ENCODE data around the gene RAB38.

The RAB38 gene

DNA sequence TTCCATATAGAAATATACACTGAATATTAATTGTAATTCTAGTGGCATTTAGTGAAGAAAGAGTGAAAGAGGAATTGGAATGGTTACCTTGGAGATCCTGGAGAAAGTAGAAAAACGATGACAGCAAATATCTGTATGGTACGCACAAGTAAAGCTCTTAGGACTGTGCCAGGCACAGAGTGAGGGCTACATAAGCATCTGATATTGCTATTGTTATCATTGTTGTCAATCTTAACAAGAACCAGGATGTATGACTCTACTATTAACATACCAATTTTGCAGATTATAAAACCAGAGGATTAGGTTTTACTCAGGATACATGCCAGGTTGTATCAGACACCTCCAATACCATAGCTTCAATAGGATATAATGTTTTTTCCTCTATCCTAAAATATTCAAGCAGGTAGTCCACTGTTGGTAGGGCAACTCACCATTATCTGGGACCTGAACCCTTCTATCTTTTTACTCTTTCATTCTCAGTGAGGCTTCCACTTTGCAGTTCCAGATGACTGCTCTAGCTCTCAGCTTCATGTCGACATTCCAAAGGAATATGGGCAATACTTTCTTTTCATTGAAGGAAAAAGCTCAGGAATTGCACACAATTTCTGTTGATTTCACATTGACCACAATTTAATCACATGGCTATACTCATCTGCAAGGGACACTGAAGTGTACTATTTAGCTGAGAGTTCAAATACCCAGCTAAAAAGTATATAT lies 73.2 kb downstream of the RAB38 start:
- DNase-seq: no peak

DNA sequence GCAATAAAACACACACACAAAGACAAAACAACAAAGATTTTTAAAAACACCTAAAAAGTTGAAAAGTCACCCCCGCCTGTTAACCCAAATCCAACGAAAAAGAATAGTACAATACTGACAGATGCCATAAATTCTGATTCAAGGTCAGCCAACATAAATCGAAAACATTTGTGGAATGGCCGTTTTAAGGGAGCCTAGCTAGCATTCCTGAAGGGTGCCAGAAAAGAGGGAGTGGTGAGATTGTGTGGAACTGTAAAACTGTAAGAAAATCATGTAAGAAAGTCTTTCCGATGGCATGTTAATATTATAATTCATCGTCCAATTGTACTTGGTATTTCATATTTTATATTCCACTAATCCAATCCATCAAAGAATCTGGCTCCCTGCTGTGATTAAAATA lies 75.1 kb downstream of the RAB38 start:
- no peak for DNase-seq

DNA sequence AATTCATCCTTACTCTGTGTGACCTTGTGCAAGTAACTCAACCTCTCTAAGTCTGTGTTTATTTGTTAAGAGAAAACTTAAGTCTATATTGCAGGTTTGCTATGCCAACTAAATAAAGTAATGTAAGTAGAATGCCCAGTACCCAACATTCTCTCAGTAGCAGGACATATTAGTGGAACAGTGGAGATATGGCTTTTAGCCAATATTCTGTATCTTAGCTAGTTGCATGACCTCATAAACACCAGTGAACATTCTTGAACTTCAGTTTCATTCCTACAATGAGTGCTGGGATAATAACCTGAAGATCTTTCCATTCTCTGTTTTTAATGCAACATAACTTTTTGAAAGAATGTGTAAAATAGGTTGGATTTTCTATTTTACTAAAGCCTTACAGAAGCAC lies 77.0 kb downstream of the RAB38 start:
- DNase-seq: no peak

DNA sequence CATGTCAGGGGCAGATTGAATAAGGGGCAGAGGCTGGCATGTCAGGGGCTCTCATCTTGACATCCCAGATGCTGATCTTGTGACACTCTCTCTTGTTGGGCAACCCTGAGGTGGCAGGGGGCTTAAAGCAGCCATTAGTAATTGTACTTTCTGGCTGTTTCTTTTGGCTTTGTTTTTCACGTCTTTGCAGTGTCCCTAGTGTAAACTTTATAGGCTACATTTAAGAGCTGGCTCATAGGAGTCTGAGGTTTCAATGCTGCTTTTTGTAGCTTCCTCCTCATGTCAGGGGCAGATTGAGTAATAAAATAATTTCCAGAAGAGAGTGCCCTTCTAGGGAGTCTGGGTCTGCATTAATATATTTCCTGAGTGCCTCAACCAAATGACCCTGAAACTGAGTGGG lies 86.1 kb downstream of the RAB38 start:
- DNase-seq: no peak

DNA sequence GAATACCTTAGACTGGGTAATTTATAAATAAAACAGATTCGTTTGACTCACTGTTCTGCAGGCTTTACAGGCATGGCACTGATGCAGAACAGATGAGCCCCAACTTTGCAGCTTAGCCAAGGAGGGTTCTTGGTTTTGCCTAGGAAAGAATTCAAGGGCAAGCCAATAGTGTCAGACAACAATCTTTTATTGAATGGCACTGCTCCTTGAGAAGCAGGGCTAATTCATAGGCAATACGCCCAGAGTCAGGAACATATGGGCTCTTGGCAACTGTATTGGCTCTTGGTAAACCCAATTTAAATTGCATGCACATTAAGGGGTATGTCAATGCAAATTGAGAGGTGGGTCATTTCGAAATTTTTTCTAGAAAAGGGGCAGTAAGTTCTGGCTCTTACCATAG lies 87.9 kb downstream of the RAB38 start:
- DNase-seq: no peak

DNA sequence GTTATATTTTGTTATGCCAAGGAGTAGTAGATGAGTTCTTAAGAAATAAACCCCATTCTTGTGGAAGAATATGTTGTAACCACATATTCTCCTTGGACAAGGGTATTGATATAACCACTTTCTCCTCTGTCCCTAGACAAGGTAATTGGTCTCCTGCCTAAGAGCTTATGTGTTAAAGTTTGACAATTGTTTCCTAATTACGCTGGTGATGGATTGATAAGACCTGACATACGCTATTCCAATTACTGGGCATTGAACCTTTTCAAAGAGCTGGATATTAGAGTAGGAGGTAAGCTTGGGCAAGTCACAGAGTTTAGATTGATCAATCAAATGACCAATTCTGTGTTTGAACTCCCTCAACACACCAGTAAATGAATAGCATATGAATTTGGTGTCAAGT lies 88.9 kb downstream of the RAB38 start:
- DNase-seq: no peak

DNA sequence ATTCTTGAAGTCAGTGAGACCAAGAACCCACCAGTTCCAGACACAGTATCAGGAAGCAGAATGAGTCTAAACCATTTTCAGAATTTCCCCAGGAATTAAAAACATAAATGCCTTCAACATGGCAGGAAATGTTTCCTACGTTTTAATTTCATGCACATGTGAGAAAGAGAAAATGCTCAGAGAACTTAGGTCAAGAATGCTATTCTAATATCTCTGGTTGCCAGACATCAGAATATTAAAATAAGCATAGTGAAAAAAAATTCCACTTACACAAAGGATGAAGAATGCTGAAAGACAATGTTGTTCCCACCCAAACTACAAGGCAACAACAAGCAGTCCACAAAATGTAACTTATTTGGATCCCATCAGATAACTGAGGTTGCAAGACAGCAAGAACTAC lies 104.8 kb downstream of the RAB38 start:
- no peak for DNase-seq

DNA sequence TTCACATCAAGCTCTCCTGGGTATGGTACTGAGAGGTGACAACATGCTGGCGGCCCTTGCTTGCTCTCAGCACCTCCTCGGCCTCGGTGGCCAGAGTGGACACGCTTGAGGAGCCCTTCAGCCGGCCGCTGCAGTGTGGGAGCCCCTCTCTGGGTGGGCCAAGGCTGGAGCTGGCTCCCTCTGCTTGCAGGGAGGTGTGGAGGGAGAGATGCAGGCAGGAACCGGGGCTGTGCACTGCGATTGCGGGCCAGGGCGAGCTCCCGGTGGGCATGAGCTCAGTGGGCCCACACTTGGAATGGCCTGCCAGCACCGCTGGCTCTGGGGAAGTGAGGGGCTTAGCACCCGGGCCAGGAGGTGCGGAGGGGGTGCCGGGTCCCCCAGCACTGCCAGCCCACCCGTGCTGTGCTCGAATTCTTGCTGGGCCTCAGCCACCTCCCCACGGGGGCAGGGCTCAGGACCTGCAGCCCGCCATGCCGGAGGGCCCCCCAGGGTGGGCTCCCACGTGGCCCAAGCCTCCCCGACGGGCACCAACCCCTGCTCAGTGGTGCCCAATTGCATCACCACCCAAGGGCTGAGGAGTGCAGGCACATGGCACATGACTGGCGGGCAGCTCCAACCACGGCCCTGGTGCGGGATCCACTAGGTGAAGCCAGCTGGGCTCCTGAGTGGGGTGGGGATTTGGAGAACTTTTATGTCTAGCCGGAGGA lies 106.2 kb downstream of the RAB38 start:
- no peak for DNase-seq

DNA sequence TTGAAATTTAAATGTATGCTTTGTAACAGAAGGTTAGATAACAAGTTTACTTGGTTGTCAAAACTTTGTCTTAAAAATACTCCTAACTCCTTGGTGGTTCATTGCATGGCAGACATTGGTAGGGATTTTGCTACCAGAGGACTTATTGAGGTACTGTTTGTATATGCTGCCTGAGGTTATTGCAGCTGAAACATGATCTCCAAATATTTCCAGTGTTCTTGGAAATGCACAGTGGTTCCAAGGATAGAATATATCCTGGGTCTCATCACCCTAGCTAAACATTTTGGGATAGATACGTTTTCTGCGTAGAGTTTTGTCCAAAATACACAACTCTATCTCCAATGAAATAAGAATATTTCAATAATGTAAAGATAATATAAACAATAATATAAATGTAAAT lies 109.2 kb downstream of the RAB38 start:
- no peak for DNase-seq

DNA sequence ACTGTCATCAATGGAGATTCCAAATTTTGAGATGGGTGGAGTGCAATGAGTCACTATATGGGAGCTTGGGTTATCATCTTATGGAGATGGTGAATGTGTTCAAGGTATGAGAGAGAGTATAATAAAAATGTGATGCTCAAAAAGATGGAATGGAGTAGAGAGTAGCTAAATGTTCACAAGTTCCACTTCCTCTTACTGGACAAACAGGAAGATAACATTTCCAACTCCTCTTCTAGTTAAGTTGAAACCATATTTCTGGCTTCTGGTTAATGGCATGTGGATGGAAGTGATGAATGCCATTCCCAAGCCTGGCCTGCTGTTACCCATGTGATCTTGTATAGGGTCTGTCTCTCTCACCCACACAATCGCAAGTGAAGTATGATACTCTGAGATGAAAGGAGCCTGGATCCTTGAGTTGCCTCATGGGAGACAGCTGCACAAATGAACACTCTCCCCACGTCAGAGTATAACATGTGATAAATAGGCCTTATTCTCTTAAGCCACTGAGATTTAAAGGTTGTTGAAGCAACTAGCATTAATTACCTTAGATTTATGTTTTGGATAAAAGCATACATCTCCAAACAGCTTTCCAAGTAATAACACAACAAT lies 111.0 kb downstream of the RAB38 start:
- no peak for DNase-seq

Data from CD4-positive, alpha-beta T cell treated with Interleukin-17A for 4 hours (primary cell).